ENCODE data around the gene SMIM36.
A peak's percentile ranks its signal among the peaks of the same experiment; 100 is the strongest.
"Not testable (repeated sequence)": the region's sequence is repeated elsewhere in the genome, so short reads cannot be mapped to it uniquely, and the experiment has no call there.

Gene SMIM36

DNA sequence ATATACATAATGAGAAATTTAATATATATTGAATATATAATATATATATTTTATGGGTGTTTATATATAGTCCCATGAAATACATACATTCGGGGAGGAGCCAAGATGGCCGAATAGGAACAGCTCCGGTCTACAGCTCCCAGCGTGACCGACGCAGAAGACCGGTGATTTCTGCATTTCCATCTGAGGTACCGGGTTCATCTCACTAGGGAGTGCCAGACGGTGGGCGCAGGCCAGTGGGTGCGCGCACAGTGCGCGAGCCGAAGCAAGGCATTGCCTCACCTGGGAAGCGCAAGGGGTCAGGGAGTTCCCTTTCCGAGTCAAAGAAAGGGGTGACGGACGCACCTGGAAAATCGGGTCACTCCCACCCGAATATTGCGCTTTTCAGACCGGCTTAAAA is 9.6 kb downstream of the SMIM36 start:
- not testable (repeated sequence) for DNase-seq (ENCODE audit: low spot score)

DNA sequence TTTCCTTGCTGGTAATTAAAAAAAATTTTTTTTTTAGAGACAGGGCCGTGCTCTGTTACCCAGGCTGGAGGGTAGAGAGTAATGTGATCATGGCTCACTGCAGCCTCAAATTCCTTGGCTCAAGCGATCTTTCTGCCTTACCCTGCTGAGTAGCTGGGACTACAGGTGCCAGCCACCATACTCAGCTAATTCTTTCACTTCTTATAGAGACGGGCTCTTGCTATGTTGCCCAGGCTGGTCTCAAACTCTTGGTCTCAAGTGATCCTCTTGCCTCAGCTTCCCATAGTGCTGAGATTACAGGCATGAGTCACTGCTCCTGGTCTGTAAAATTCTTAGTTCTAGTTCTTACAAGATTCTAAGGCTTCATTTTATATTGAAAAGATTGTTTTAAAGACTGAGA is 11.1 kb downstream of the SMIM36 start:
- DNase-seq (ENCODE audit: low spot score), result no peak

GRCh38 chr17:55496094-55496881 is 15.0 kb downstream of the SMIM36 start:
- no peak for DNase-seq (ENCODE audit: low spot score)

GRCh38 chr17:55495239-55495638 is 16.0 kb downstream of the SMIM36 start:
- DNase-seq (ENCODE audit: low spot score), result no peak

- no peak for DNase-seq (ENCODE audit: low spot score)
These were observed 18.4 kb downstream of the SMIM36 start for GRCh38 chr17:55492781-55493341.

GRCh38 chr17:55490376-55490775 is 20.9 kb downstream of the SMIM36 start:
- DNase-seq (ENCODE audit: low spot score), result no peak

GRCh38 chr17:55487695-55488432 is 23.4 kb downstream of the SMIM36 start:
- DNase-seq (ENCODE audit: low spot score), result no peak

- DNase-seq (ENCODE audit: low spot score), result no peak
These were observed 26.7 kb downstream of the SMIM36 start for GRCh38 chr17:55484575-55484974.

- no peak for DNase-seq (ENCODE audit: low spot score)
These were observed 28.5 kb downstream of the SMIM36 start for GRCh38 chr17:55482591-55483389.

DNA sequence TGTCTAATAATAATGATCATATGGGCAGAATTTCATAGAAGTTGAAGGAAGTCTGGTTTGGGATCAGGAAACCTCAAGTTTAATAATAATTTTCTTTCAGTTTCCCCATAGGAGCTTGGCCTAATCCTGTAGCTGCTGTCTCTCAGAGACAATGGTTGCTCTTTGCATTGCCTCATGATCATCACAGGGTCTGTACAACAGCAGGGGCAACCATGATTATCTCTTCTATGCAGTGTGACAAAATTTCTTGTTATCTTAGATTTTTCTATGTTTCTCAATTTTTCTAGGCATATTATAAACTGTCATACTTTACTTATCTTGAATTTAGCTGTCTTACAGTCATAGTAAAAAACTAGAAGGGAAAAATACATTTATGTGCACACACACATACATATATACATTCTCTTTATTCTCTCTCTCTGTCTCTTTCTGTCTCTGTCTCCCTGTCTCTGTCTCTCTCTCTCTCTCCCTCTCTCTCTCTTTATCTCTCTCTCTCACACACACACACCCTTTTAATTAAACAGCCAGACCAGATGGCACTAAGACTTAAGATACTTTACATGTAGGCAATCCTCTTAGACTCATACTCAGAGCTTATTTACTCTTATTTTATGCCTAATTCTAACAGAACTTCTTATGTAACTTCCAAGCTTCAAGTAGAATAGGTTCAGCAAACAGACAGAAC is 30.5 kb downstream of the SMIM36 start:
- no peak for DNase-seq (ENCODE audit: low spot score)

DNA sequence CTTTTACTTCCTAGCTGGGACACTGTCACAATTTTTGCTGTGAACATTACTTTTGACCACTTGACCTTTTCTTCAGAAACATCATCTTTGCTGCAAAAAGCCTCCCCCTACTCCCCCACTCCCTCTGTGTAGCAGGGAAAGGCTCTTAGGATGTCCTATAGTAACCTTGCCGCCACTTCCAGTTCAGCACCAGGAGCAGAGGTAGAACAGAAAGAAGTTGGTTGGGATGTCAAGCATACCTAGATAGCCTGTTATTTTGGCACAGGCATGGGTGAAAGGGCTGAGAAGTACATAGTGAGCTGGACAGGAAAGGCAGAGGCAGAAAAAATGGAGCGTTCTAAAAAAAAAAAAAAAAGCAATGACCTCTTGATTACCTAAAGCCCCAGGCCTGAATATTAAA is 31.3 kb downstream of the SMIM36 start:
- DNase-seq (ENCODE audit: low spot score), result no peak

- no peak for DNase-seq (ENCODE audit: low spot score)
These were observed 32.3 kb downstream of the SMIM36 start for GRCh38 chr17:55478971-55479370.

DNA sequence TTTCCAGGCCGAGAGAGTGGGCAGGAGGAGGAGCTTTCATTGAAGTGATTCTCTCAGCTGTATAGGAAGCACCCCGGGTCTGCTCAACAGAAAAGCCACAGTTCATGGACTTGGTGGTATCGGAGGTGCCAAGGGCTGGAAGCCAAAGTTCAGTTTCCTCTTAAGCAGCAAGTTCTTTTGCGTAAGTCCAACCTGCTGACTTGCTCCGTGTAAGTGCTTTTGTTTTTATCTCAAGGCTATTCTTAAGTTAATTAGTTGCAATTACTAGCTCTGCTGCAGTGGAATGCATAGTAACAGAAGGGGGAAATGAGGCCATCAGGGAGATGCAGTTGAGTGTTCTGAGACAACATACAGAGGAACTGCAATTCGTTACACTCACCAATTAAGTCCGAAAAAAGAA is 44.6 kb downstream of the SMIM36 start:
- DNase-seq (ENCODE audit: low spot score), result no peak

DNA sequence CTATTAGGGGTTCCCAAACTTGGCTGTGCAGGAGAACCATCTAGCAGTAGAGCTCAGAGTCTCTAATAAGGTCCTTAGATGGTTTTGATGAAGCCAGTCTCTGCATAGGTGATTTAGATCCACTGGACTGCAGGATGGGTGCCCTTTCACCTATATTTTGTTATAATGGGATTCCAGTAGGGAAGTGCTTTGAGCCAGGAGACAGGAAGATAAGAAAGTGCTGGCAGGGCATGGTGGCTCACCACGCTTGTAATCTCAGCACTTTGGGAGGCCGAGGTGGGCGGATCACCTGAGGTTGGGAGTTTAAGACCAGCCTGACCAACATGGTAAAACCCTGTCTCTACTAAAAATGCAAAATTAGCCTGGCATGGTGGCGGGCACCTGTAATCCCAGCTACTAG is 45.5 kb downstream of the SMIM36 start:
- DNase-seq (ENCODE audit: low spot score), result not testable (repeated sequence)

- no peak for DNase-seq (ENCODE audit: low spot score)
These were observed 47.7 kb downstream of the SMIM36 start for GRCh38 chr17:55463600-55463999.

DNA sequence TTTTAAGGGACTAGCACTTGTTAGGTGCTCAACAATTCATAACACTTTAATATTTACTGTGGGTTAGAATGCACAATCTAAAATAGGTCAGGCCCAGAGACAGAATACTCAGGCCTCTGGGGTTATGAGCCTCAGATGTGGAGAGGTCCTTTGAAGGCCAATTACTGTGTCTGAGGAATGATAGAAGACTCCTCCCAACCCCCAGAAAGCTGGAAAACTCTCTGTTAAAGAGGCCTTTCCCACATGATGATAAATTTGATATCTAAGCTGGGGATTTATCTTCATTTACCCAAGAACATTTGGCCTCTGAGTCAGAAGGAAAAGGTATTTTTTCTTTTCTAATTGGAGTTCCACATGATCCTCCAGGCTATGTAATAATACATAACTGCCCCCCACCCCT is 48.5 kb downstream of the SMIM36 start:
- no peak for DNase-seq (ENCODE audit: low spot score)

- DNase-seq (ENCODE audit: low spot score), result no peak
These were observed 49.0 kb downstream of the SMIM36 start for GRCh38 chr17:55462234-55462633.

GRCh38 chr17:55458978-55459377 is 52.3 kb downstream of the SMIM36 start:
- DNase-seq (ENCODE audit: low spot score), result peak; percentile 68

DNA sequence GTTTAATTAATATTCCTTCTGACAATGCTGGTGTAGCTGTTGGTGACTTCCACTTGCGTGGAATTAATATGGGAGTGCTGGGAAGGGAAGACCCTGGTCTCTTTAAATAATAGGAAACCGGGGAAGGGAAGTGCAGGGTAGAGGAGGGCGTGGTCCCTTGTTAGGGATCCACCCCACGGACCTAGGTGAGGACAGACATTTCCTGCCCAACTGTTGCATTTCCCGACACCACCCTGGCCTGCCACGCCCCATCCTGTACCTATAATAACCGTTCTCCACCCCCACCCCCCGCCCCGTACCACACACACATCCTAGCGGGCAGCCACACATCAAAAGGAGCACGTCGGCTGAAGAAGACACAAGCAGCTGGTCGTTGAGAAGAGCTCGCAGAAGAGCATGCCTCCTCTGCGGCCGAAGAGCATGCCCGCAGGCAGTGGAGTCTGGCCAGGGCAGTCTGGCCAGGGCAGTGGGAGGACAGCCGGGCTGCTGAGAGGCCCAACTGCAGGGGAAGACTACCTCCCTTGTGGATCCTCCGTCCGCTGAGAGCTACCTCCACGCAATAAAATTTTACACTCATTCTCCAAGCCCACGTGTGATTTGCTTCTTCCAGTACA is 52.9 kb downstream of the SMIM36 start:
- no peak for DNase-seq (ENCODE audit: low spot score)

DNA sequence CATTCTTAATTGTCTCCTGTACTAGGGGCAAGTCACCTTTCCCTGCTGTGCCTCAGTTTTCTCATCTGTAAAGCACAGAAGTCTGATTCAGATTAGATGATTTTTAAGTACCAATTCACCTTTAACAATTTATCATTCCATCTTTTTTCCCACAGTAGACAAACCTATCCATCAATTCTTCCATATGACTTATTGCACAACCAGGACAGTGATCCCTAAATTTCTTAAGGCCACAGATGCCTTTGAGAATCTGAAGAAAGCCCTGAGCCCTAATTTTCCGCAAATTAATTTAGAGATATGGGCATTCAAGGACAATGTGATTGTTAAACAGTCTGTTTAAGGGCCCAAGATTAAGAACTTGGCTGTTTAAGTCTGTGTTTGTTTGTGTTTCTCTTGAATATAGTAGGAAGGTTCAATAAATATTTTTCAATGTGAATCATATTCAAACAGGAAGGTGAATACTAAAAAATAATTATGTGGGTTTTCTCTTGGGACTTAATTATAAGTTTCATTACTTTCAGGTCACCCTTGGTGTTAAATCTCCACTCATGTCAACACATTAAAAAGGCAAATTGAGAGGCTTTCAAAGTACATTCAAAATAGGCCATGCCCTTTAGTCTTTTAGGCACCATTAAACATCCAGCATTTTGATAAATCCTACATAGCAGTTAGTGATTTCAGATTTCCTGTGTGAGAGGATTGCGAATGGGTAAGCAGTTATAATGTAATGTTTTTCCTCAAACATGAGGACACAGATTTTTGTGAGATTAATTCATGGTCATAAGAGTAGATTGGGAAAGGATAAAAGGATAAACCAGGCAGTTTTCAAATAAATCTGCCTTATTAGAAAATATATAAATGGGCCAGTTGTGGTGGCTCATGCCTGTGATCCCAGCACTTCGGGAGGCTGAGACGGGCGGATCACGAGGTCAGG is 54.7 kb downstream of the SMIM36 start:
- DNase-seq (ENCODE audit: low spot score), result no peak

Data from activated CD4-positive, alpha-beta T cell treated with anti-CD3 and anti-CD28 coated beads, Interleukin-2, Interleukin-4, amounts not matched to agents 100 ng/mL and 50 ng/mL, durations not matched to agents 16 hours and 8 hours (primary cell).